Measurements from ENCODE around the gene ASTN2.
"Not testable (repeated sequence)": the region's sequence is repeated elsewhere in the genome, so short reads cannot be mapped to it uniquely, and the experiment has no call there.

ASTN2 gene

DNA sequence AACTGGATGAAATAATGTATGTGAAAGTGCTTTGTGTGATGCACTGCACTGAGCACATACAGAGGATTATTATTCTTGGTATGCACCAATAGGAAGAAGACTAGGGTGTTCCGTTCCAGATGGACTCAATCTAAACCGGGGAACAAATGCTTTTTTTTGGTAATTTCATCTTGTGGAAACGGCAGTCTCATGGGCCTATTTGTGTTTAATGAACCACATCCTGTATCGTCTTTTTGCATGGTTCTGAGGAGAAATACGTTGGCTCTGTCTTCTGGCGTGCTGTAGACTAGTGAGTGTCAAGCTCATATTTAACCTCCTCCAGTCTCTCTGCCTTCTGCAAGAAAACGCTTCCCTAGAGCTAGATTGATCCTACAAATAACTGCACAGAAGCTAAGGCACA lies 697.7 kb downstream of the ASTN2 start:
- no peak for DNase-seq

DNA sequence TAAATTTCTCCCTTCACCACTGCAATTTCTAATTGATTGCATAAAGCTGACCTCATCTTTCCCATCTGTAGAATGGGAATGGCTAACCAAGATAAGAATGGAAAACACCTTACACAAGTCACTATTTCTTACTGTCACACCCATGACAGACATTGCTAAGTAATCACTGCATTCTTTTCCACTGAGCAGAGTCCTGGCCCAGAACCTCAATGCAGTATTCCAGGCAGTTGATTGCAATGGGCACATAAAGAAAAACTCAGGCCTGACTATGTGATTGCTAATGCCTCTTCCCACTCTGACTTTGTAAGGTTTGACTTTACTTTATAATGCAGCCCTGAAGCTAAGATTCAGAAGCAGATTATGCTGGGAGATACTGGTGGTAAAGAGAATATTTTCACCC lies 698.4 kb downstream of the ASTN2 start:
- DNase-seq, result no peak

GRCh38 chr9:116715751-116716150 lies 699.1 kb downstream of the ASTN2 start:
- DNase-seq, result no peak

DNA sequence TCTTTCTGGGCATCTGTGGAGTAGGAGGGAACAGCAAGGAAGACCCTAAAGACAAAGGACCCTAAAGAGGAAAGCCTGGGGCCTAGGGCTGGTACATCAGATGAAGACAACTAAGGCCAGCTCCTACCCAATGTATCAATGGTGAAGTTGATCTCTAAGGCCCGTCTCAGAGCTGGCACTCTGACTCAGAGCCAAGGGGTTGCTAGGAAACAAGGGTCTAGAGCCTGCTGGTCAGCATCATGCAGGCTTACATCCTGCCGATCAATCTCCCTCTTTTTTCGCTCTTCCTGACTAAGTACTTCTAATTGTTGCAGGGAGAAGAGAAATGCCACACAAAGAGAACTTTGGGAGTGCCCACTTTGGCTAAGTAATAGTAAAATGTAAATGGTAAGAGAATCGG lies 701.6 kb downstream of the ASTN2 start:
- no peak for DNase-seq

DNA sequence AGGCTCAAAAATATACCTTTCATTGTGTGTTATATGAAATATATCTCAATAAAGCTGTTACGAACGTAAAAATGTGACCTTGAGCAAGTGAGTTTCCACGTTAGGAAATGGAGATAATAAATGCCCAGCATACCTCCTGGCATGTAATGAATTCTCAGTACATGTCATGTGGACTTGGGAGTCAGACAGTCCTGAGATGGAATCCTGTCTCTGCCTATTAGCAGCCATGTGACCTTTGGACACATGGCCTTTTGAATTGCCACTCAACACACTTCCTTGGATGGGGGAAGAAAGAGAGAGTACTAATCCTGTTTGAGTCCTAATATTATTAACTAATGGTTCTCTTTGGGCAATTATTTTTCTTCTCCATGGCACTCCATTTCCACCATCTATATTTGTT lies 702.1 kb downstream of the ASTN2 start:
- no peak for DNase-seq

DNA sequence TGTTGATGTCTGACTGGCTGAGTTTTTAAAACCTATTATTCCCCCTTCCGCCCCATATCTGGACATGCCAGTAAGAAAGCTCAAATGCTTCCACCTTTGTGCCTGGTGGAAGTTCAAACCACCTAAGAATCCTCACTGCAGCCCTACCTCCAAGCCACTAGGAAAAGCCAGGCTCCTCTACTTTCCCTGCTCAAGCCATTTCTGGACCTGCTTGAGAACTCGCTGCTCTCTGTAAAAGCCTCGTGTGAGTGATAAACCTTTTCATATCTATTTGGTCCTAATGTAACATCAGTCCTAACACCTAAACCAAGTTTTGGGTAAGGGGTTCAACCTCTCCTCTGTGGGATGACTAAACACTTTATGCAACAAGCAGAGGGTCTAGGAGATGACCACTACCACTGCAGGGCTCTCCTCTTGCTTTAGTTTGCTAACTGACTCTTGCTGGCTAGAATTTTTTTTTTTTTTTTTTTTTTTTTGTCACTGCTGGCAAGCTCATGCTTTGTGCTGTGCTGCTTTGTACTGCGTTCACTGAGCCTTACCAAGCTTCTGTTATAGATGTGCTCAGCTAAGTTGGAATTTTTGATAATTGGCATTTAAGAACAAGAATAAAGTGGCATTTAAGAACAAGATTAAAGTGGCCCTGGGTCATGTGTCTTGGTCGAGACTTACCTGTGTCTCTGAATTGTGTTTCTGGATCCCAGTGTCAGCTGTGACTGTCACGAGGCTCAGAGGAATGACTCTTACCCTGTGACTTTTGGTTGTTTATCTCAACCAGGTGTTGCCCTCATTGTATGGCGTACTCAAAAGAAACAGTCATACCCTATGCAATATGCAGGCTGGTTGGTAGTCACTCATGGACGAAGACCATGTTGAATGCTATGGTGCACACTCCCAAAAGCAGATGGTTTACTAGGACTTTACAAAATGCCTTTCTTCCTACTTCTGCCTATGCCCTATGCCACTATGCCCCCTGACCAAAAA lies 708.3 kb downstream of the ASTN2 start:
- no peak for DNase-seq

GRCh38 chr9:116705531-116705930 lies 709.3 kb downstream of the ASTN2 start:
- DNase-seq, result no peak

DNA sequence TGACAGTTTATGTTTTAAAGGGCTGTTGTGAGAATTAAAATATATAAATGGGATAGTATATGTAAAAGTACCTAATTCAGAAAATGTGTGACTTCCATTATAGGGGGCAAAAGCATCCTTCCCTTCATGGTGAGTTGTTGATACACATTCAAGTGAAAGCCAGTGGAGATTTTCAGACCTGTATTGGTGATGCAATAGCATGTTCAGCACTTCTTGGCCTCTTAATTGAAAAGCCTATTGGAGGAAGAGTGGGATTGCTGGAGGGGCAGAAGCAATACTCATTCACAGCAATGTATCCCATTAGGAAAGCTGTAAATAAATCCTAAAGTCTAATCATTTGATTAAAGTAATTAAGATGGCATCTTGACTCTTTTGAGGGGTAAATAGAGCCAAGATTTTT lies 710.4 kb downstream of the ASTN2 start:
- no peak for DNase-seq

- DNase-seq, result no peak
Observed at GRCh38 chr9:116703634-116704033, 711.2 kb downstream of the ASTN2 start.

- DNase-seq, result no peak
Observed at GRCh38 chr9:116701940-116702642, 712.8 kb downstream of the ASTN2 start.

- DNase-seq, result no peak
Observed at GRCh38 chr9:116700882-116701865, 713.7 kb downstream of the ASTN2 start.

- DNase-seq, result no peak
Observed at GRCh38 chr9:116700279-116700678, 714.6 kb downstream of the ASTN2 start.

GRCh38 chr9:116697887-116698286 lies 717.0 kb downstream of the ASTN2 start:
- DNase-seq, result no peak

GRCh38 chr9:116697362-116697761 lies 717.5 kb downstream of the ASTN2 start:
- DNase-seq, result no peak

GRCh38 chr9:116695438-116695837 lies 719.4 kb downstream of the ASTN2 start:
- no peak for DNase-seq

DNA sequence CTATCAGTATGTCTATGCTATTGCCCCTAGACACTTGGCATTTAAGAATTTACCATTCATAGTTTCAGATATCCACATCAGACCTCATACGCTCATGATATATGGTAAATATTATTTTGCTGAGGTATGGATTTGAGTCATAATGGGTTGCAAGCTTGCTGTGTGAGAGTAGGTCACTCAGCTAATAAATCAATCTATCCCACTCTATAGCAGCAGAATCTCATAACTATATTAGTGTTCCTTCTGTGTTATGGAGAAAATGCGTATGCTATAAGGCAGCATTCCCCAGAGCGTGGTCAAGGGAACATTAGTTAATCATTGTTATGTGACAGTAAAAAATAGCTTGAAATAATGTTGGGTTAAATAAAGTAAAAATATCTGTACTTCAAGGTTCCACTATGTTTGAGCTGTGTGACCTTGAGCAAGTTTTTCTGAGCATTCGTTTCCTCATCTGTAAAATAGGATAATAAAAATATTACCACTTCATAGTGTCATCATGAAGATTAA lies 720.0 kb downstream of the ASTN2 start:
- DNase-seq, result no peak

GRCh38 chr9:116693233-116693731 lies 721.6 kb downstream of the ASTN2 start:
- DNase-seq, result no peak

DNA sequence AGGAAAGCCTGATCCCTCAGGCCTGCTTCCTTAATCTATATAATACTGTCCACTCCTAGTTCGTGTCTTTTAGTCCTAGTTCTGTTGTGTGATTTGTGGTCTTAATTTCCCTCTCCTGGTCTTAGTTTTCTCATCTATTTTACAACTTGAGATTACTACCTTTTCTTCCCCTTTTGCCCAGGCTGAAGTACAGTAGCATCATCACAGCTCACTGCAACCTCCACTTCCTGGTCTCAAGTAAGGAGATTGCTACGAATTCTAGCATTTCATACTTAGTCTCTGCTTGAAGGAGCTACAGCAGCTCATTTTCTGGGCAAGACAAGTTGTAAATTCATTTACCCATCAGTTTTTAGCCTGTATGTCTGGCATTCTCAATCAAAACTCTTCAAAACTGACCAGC lies 722.2 kb downstream of the ASTN2 start:
- no peak for DNase-seq

DNA sequence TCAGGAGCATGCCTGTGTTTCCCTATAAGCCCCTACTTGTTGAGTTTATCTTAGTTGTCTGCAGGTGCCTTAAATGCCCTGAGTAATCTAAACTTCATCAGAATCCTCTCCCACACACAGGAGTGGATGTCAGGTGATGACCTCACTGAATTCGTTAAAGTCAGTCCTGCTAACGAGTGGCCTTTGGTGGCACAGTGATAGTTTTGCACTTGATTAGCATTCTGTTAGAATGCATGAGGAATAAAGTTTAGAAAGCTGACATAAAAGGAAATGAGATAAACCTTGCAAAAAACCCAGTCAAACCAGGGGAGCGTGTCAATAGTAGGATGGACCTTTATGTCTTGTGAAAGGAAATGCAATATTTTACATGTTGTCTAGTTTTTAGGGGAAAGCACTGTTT lies 723.2 kb downstream of the ASTN2 start:
- DNase-seq, result no peak

DNA sequence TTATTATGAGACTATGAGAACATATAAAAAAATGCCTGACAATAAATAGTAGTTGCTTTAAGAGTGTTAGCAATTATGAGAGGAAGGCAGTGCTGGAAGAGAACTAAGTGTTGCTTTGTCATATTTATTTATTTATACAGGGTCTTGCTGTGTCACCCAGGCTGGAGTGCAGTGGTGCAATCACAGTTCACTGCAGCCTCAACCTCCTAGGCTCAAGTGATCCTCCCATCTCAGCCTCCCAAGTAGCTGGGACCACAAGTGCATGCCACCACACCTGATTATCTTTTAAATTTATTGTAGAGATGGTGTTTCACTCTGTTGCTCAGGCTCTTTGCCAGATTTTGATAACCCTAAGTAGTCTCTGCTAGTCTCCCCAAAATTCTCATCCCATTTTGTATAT lies 724.1 kb downstream of the ASTN2 start:
- not testable (repeated sequence) for DNase-seq

DNA sequence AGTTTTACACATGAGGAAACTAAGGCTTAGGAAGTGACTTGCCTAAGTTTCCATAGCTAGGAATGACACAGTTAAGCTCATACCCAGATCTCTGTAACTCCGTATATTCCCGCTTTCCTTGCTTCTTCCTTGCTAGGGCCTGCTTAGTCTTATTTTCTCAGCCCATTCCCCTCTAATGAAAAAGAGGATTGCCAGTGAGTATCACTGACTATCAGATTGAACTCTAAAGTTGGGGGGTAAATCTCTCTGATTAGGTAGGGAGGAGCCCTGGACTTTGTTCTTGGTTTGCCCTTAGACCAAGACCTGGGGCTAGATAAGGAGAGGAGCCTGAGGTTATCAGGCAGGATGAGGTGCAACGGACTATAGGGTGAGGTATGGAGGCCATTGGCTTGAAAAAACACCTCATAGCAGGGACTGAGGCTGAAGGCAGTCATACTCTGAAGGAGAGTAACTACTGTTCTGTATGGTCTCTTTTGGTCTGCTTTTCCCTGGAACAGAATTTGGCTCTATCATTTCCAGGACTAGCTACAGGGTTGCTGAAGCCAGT lies 725.3 kb downstream of the ASTN2 start:
- no peak for DNase-seq

- no peak for DNase-seq
Observed at GRCh38 chr9:116688806-116689485, 725.9 kb downstream of the ASTN2 start.

All from SHP77 treated with DMSO at 0.1 percent for 48 hours (cell line).